ENCODE measurements around the gene CEP44. TPM values are rescaled to one million over a fixed set of nuclear protein-coding genes. Genes with fewer than 3 reads are reported as not detected.

The CEP44 gene
- total and polyA plus RNA-seq, 10 of the 15 experiments (the other 5 are each of a cell fraction or from before 2014, with no cell fraction given), result 7.6 to 19.8 (median 14.2) TPM

DNA sequence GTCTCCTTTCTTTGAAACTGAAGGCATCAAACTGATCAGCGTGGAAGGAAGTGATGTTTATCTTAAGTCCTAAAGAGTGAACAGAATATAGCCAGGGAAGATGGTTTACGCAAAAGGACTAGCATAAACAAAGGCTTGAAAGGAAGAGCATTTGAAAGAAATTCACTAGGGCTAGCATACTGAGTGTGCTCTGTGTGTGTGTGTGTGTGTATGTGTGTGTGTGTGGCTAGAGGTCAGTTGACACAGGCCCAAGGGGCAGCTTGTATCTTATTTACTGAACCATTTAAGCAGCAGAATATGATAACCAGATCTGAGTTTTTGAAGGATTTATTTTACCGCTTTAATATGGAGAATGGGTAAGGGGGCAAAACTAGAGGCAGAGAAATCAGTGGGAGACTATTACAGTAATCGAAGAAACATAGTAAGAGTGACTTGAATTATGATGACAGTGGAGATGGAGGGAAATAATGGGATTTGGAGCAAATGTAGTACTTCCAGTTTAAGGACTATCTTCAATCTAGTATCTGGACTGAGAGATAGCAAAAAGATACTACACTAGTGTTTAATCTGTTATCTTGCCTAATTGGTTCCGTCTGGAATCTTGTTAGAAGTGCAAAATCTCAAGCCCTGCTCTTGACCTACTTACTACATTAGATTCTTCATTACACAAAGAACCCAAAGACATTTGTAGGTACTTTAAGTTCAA lies 36.9 kb downstream of the CEP44 start:
- H3K4me2 ChIP-seq (ENCODE audit: control insufficient read depth, insufficient read depth), result no peak overlapping the region
- H4K20me1 ChIP-seq (ENCODE audit: control insufficient read depth, insufficient read depth), result no peaks in the 10 kb centered on the region
- no peak overlapping the region for H2AFZ ChIP-seq (ENCODE audit: control insufficient read depth, low read depth, low read length)
- CTCF ChIA-PET, result interaction anchor here (0.8 to 4.4 kb wide), 6 partner anchors 13 to 815 kb away, joined by 3 to 83 read pairs (median 6); no protein-coding TSS in a partner anchor
- no peak for TF ChIP-seq MEF2A (IDR thresholded peaks at IDR 0.05; ENCODE audit: insufficient read depth, low read depth, low read length)
- no peak for TF ChIP-seq RB1 (IDR thresholded peaks at IDR 0.05; ENCODE audit: borderline replicate concordance)
- no peak for TF ChIP-seq ZNF274 (IDR thresholded peaks at IDR 0.05; ENCODE audit: insufficient read depth, insufficient read length)
- no peak for TF ChIP-seq YBX1 (IDR thresholded peaks at IDR 0.05)
- H3K9ac ChIP-seq (ENCODE audit: control insufficient read depth, insufficient read depth, low read length), result no peak overlapping the region
- no TSS peak for BruUV-seq (replicated peaks)
- H3K36me3 ChIP-seq (ENCODE audit: control insufficient read depth in 2 of 2, insufficient read depth in 2 of 2, low read length in 1 of 2), result no peaks in the 10 kb centered on the region; a peak in 1 of 4 replicates
- no peaks in the 10 kb centered on the region for H3K4me1 ChIP-seq (ENCODE audit: control insufficient read depth, insufficient read depth, low read length)
- no peak overlapping the region for H3K4me3 ChIP-seq
- WGBS (ENCODE audit: insufficient coverage, insufficient replicate concordance, low lambda C conversion rate, missing lambda C conversion rate), result 93% methylated on average over 5 of the region's 5 CpGs
- H3K9me3 ChIP-seq (replicated peaks; ENCODE audit: control insufficient read depth, insufficient read depth, low read length), result no peaks in the 10 kb centered on the region
- intact Hi-C loops (cut with micrococcal nuclease; ENCODE audit: unreplicated experiment) (no loop called here), in situ Hi-C loops (cut with MboI) (loop anchor here (25.0 kb wide), 1 partner anchor 808 kb away; no protein-coding TSS in a partner anchor)
- no peaks in the 10 kb centered on the region for H3K27me3 ChIP-seq (replicated peaks in 1 of 2; ENCODE audit: control insufficient read depth in 2 of 2, insufficient read depth in 2 of 2, low read length in 1 of 2)
- no peaks in the 10 kb centered on the region for H3K79me2 ChIP-seq (ENCODE audit: control insufficient read depth, insufficient read depth, low read length)
- no peak overlapping the region for H3K27ac ChIP-seq (ENCODE audit: control insufficient read depth, insufficient read depth)
- FAIRE-seq (no peak), ATAC-seq (no peak), DNase-seq (ENCODE audit: low read depth, low spot score) (no peak)
- POLR2A ChIA-PET, result no interaction called here
- RAD21 ChIA-PET (ENCODE audit: unreplicated experiment), result no interaction called here
- SMC1A ChIA-PET (ENCODE audit: uncharacterized antibody, unreplicated experiment), result interaction anchor here (0.6 to 3.6 kb wide), 6 partner anchors 15 to 342 kb away, joined by 3 to 46 read pairs (median 5); no protein-coding TSS in a partner anchor

DNA sequence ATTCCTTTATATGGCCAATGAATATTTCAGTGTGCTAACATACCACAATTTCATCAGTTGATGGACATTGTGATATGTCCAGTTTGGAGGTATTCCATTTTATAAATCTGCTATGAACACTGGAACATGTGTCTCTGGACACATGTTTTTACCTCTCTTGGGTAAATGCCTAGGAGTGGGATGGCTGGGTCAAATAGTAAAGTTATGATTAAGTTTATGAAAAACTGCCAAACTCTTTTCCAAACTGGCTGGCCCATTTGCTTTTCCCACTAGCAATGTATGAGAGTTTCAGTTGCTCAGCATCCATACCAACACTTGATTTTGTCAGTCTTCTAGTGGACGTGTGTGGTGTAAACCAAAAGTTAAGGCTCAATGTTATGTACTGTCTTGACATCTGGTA lies 40.5 kb downstream of the CEP44 start:
- no peaks in the 10 kb centered on the region; a peak in 1 of 4 replicates for H3K36me3 ChIP-seq (ENCODE audit: control insufficient read depth in 2 of 2, insufficient read depth in 2 of 2, low read length in 1 of 2)
- H3K4me1 ChIP-seq (ENCODE audit: control insufficient read depth, insufficient read depth, low read length), result no peaks in the 10 kb centered on the region
- CTCF ChIA-PET, result no interaction called here
- POLR2A ChIA-PET, result no interaction called here
- DNase-seq (ENCODE audit: low read depth, low spot score) (no peak), ATAC-seq (no peak), FAIRE-seq (no peak)
- H3K9ac ChIP-seq (ENCODE audit: control insufficient read depth, insufficient read depth, low read length), result no peak overlapping the region
- in situ Hi-C loops (cut with MboI), result loop anchor here (25.0 kb wide), 1 partner anchor 812 kb away; no protein-coding TSS in a partner anchor
- intact Hi-C loops (cut with micrococcal nuclease; ENCODE audit: unreplicated experiment), result no loop called here
- RAD21 ChIA-PET (ENCODE audit: unreplicated experiment), result no interaction called here
- no peaks in the 10 kb centered on the region for H4K20me1 ChIP-seq (ENCODE audit: control insufficient read depth, insufficient read depth)
- no TSS peak for BruUV-seq (replicated peaks)
- H3K27me3 ChIP-seq (replicated peaks in 1 of 2; ENCODE audit: control insufficient read depth in 2 of 2, insufficient read depth in 2 of 2, low read length in 1 of 2), result no peaks in the 10 kb centered on the region
- H3K9me3 ChIP-seq (replicated peaks; ENCODE audit: control insufficient read depth, insufficient read depth, low read length), result no peaks in the 10 kb centered on the region
- WGBS (ENCODE audit: insufficient coverage, insufficient replicate concordance, low lambda C conversion rate, missing lambda C conversion rate), result 100% methylated on average over 1 of the region's 1 CpG
- no peak overlapping the region for H3K4me2 ChIP-seq (ENCODE audit: control insufficient read depth, insufficient read depth)
- H2AFZ ChIP-seq (ENCODE audit: control insufficient read depth, low read depth, low read length), result no peak overlapping the region
- no peak overlapping the region for H3K4me3 ChIP-seq
- SMC1A ChIA-PET (ENCODE audit: uncharacterized antibody, unreplicated experiment), result no interaction called here
- no peaks in the 10 kb centered on the region for H3K79me2 ChIP-seq (ENCODE audit: control insufficient read depth, insufficient read depth, low read length)
- no peak overlapping the region for H3K27ac ChIP-seq (ENCODE audit: control insufficient read depth, insufficient read depth)
- TF ChIP-seq CHD2 (IDR thresholded peaks at IDR 0.05; ENCODE audit: borderline replicate concordance, low read depth, low read length), result no peak
- TF ChIP-seq ZNF384 (IDR thresholded peaks at IDR 0.05; ENCODE audit: borderline replicate concordance, low read depth, low read length), result no peak
- no peak for TF ChIP-seq SMAD1 (IDR thresholded peaks at IDR 0.05; ENCODE audit: low read depth, partially characterized antibody)
- no peak for TF ChIP-seq ZNF217 (IDR thresholded peaks at IDR 0.05)
- TF ChIP-seq CHD1 (IDR thresholded peaks at IDR 0.05; ENCODE audit: low read depth, low read length), result no peak
- no peak for TF ChIP-seq SUZ12 (IDR thresholded peaks at IDR 0.05; ENCODE audit: unreplicated experiment)
- TF ChIP-seq EED (IDR thresholded peaks at IDR 0.05; ENCODE audit: low read depth), result no peak
- no peak for TF ChIP-seq NR2C1 (IDR thresholded peaks at IDR 0.05)
- TF ChIP-seq, protein P1, sequence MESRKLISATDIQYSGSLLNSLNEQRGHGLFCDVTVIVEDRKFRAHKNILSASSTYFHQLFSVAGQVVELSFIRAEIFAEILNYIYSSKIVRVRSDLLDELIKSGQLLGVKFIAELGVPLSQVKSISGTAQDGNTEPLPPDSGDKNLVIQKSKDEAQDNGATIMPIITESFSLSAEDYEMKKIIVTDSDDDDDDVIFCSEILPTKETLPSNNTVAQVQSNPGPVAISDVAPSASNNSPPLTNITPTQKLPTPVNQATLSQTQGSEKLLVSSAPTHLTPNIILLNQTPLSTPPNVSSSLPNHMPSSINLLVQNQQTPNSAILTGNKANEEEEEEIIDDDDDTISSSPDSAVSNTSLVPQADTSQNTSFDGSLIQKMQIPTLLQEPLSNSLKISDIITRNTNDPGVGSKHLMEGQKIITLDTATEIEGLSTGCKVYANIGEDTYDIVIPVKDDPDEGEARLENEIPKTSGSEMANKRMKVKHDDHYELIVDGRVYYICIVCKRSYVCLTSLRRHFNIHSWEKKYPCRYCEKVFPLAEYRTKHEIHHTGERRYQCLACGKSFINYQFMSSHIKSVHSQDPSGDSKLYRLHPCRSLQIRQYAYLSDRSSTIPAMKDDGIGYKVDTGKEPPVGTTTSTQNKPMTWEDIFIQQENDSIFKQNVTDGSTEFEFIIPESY (IDR thresholded peaks at IDR 0.05), result no peak
- no peak for TF ChIP-seq YY1 (IDR thresholded peaks at IDR 0.05; ENCODE audit: low read depth, low read length)
- TF ChIP-seq SIN3A (IDR thresholded peaks at IDR 0.05; ENCODE audit: low read depth, low read length), result no peak
- no peak for TF ChIP-seq SIX5 (IDR thresholded peaks at IDR 0.05; ENCODE audit: low read depth, low read length, severe bottlenecking)
